Smooth muscle cell (in vitro differentiated cells): Measurements from ENCODE around the gene TTLL10. TPM values are rescaled to one million over a fixed set of nuclear protein-coding genes. Genes with fewer than 3 reads are reported as not detected.

Experiments used
- DNase-seq: peaks from one replicate; lab custom pipeline; 2025; ENCODE audit not compliant: unreplicated experiment; lab: John Stamatoyannopoulos, UW
- H2AFZ ChIP-seq: fragments of 200-600 bp; sonication (generic); 2 replicates; pipeline ENCODE4 v1.6.0; 2016; ENCODE audit warnings: antibody characterized with exemption, low read depth, mild to moderate bottlenecking
- H3F3A ChIP-seq: fragments of 200-600 bp; sonication (generic); 2 replicates; pipeline ENCODE4 v1.6.0; 2017; ENCODE audit warnings: antibody characterized with exemption, low read depth
- H3K27ac ChIP-seq: fragments of 200-600 bp; sonication (generic); 2 replicates; pipeline ENCODE4 v1.5.1; 2016; ENCODE audit warnings: low read depth, mild to moderate bottlenecking
- H3K27me3 ChIP-seq: fragments of 200-600 bp; sonication (generic); 2 replicates; pipeline ENCODE4 v1.6.1; 2016; ENCODE audit warnings: low read depth, mild to moderate bottlenecking
- H3K36me3 ChIP-seq: fragments of 200-600 bp; sonication (generic); 2 replicates; pipeline ENCODE4 v1.5.1; 2016; ENCODE audit warnings: low read depth
- H3K4me1 ChIP-seq: fragments of 200-600 bp; sonication (generic); 2 replicates; pipeline ENCODE4 v1.5.1; 2016; ENCODE audit warnings: low read depth
- H3K4me2 ChIP-seq: fragments of 200-600 bp; sonication (generic); 2 replicates; pipeline ENCODE4 v1.6.0; 2016; ENCODE audit warnings: mild to moderate bottlenecking
- H3K4me3 ChIP-seq: fragments of 200-600 bp; sonication (generic); 2 replicates; pipeline ENCODE4 v1.5.1; 2016; ENCODE audit warnings: mild to moderate bottlenecking
- H3K79me2 ChIP-seq: fragments of 200-600 bp; sonication (generic); 2 replicates; pipeline ENCODE4 v1.6.0; 2016; ENCODE audit warnings: low read depth, mild to moderate bottlenecking
- H3K9ac ChIP-seq: fragments of 200-600 bp; sonication (generic); 2 replicates; pipeline ENCODE4 v1.6.0; 2016; ENCODE audit warnings: low read depth
- H3K9me3 ChIP-seq: fragments of 200-600 bp; sonication (generic); replicated peaks from 2 replicates; pipeline ENCODE4 v1.5.1; 2016; ENCODE audit warnings: low read depth
- H4K20me1 ChIP-seq: fragments of 200-600 bp; sonication (generic); 2 replicates; pipeline ENCODE4 v1.6.0; 2016; ENCODE audit warnings: low read depth
- CTCF ChIP-seq: fragments of 200-600 bp; sonication (generic); IDR thresholded peaks from 2 replicates; pipeline ENCODE4 v1.5.1; 2017; ENCODE audit warnings: borderline replicate concordance, mild to moderate bottlenecking, antibody characterized with exemption; ENCODE audit not compliant: insufficient read depth, poor library complexity, severe bottlenecking
- WGBS: methylation state at CpG from one replicate; pipeline ENCODE4 v1.1.7; 2016; ENCODE audit warnings: low lambda C conversion rate; 5-methylcytosine and 5-hydroxymethylcytosine counted together
- polyA plus RNA-seq: library from polyadenylated mRNA; unstranded; fragments of >200 nt; fragmentation: Nextera tagmentation; extraction: Ambion mirVana; gene quantifications from 2 replicates; pipeline ENCODE4 v1.2.1, GENCODE V29; 2016
- total RNA-seq: library from RNA; depleted of rRNA; stranded (reverse); fragments of >200 nt; gene quantifications from 2 replicates; pipeline ENCODE4 v1.2.3, GENCODE V29; 2014

Gene TTLL10
- total and polyA plus RNA-seq, 2 experiments from 2014 or later, result not detected

DNA sequence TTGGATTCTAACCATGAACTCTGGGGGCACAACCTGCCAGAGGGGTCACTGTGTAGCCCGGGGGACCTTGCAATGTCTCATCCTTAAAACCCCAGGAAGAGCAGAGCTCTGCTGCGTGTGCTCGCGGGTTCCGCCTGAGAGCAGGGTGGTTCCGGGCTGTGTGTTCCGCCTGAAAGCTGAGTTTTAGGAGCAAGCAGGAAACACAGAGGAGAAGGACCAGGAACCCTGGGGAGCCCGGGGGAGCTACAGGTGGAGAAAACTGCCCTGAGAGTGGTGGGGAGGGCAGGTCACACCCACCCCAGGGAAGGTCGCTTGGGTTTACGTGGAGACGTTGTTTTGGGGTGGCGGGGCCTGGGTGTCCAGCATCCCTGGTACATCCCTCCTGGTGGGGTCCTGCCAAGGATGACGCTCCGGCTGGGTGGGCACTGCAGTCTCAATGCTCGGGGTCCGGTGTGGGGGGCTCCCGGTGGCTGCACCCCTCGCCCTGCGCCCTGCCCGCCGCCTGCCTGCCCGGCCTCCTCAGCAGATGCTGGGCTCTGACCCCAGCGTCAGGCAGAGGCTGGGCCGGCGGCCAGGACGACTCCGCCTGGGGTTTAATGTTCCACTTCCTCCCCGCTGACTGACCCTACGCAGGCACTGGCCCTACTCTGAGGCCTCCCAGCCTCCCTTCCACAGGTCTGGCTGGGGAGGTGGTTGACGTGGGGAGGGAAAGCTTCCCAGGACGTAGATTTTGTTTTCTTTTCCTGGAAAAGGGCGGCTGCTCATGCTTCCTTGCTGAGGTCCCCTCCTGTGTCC lies 40.5 kb upstream of the TTLL10 start:
- H3K4me2 ChIP-seq, result no peak overlapping the region
- peaks cover 14% of the 10 kb centered on the region for H3K27me3 ChIP-seq
- WGBS, result 86% methylated on average over 30 of the region's 32 CpGs
- no peak overlapping the region for H2AFZ ChIP-seq
- H3K4me3 ChIP-seq, result no peak overlapping the region
- no peaks in the 10 kb centered on the region for H4K20me1 ChIP-seq
- no peaks in the 10 kb centered on the region for H3F3A ChIP-seq
- no peak overlapping the region for H3K27ac ChIP-seq
- no peaks in the 10 kb centered on the region for H3K36me3 ChIP-seq
- DNase-seq, result no peak
- no peaks in the 10 kb centered on the region for H3K9me3 ChIP-seq
- no peak overlapping the region for H3K9ac ChIP-seq
- H3K79me2 ChIP-seq, result no peaks in the 10 kb centered on the region
- H3K4me1 ChIP-seq, result peaks cover 6% of the 10 kb centered on the region
- TF ChIP-seq CTCF, result no peak

DNA sequence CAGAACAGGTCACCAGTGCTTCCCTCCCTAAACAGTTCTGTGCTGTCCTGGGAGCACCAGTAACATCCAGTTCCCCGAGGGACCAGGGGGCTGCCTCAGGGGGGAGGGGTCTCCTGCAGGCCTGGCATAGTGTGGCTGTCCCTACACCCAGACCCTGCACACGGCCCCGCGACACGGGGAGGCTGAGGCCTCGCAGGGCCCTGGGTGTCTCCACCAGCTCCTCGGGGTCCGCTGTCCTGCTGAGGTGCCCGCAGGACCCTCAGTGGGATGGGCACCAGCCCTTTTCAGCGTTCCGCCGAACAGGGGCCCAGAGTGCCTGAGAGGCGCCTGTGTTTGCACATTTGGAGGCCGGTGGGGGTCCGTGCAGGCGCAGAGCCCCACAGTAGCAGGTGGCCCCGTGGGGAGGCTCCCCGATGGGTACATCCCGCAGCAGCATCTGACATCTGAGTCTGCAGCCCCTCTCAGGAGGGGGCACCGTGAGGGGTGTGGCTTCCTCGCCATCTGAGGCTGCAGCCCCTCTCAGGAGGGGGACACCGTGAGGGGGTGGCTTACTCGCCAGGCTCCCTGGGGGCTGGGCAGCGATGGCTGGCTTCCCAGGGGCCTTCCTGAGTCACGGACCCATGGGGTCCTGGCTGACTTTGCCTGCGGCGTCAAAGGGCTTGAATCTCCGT lies 39.2 kb upstream of the TTLL10 start:
- H3K9ac ChIP-seq, result no peak overlapping the region
- H3K4me2 ChIP-seq, result no peak overlapping the region
- H3K27ac ChIP-seq, result no peak overlapping the region
- no peaks in the 10 kb centered on the region for H4K20me1 ChIP-seq
- TF ChIP-seq CTCF, result no peak
- no peak overlapping the region for H3K4me3 ChIP-seq
- no peaks in the 10 kb centered on the region for H3K36me3 ChIP-seq
- H3K9me3 ChIP-seq, result no peaks in the 10 kb centered on the region
- H3F3A ChIP-seq, result no peaks in the 10 kb centered on the region
- H2AFZ ChIP-seq, result no peak overlapping the region
- H3K79me2 ChIP-seq, result no peaks in the 10 kb centered on the region
- peaks cover 14% of the 10 kb centered on the region for H3K27me3 ChIP-seq
- peaks cover 6% of the 10 kb centered on the region for H3K4me1 ChIP-seq
- no peak for DNase-seq
- 95% methylated on average over 24 of the region's 28 CpGs for WGBS

GRCh38 chr1:1135339-1136136 lies 38.1 kb upstream of the TTLL10 start:
- H3K4me2 ChIP-seq, result no peak overlapping the region
- H3F3A ChIP-seq, result no peaks in the 10 kb centered on the region
- no peak for TF ChIP-seq CTCF
- H3K27me3 ChIP-seq, result peaks cover 14% of the 10 kb centered on the region
- WGBS, result 94% methylated on average over 20 of the region's 20 CpGs
- no peak for DNase-seq
- H3K27ac ChIP-seq, result no peak overlapping the region
- no peaks in the 10 kb centered on the region for H3K36me3 ChIP-seq
- H4K20me1 ChIP-seq, result no peaks in the 10 kb centered on the region
- H3K79me2 ChIP-seq, result no peaks in the 10 kb centered on the region
- no peak overlapping the region for H3K9ac ChIP-seq
- no peak overlapping the region for H3K4me3 ChIP-seq
- peaks cover 6% of the 10 kb centered on the region for H3K4me1 ChIP-seq
- H3K9me3 ChIP-seq, result no peaks in the 10 kb centered on the region
- no peak overlapping the region for H2AFZ ChIP-seq
